GM12878 (cell line): ENCODE results near the gene MYO7A. TPM values are rescaled to one million over a fixed set of nuclear protein-coding genes. Genes with fewer than 3 reads are reported as not detected.

Source experiments
- ATAC-seq: fragments of 200-7000 bp; cut with Tn5 transposase; 3 replicates; pipeline ENCODE4 v1.9.1; 2020; ENCODE audit warnings: mild to moderate bottlenecking, moderate library complexity
- BruUV-seq: library from RNA; stranded (reverse); fragments of 400-500 nt; replicated peaks from 2 replicates; lab custom pipeline; 2021; lab: Mats Ljungman, UMichigan
- CTCF ChIA-PET: fragments of 300-600 bp; sonication (Branson Sonifier 250); formaldehyde crosslinking; extraction: SDS; loops from one replicate; lab custom pipeline; 2021; ENCODE audit warnings: inconsistent platforms; lab: Yijun Ruan, JAX
- POLR2A ChIA-PET: fragments of 350-600 bp; formaldehyde crosslinking; extraction: SDS; loops from one replicate; lab custom pipeline; 2021; ENCODE audit warnings: inconsistent platforms; lab: Charles Lee
- RAD21 ChIA-PET: fragments of 300-600 bp; sonication (Branson Sonifier 250); formaldehyde crosslinking; loops from one replicate; lab custom pipeline; 2023; ENCODE audit warnings: antibody characterized with exemption; ENCODE audit not compliant: unreplicated experiment; lab: Charles Lee
- SMC1A ChIA-PET: fragments of 300-600 bp; sonication (Branson Sonifier 250); formaldehyde crosslinking; loops from one replicate; lab custom pipeline; 2023; ENCODE audit not compliant: unreplicated experiment, uncharacterized antibody; lab: Charles Lee
- DNase-seq: peaks from one replicate; pipeline ENCODE4 v3.0.0-alpha.2; 2011; ENCODE audit warnings: low read depth, low spot score
- FAIRE-seq: peaks from 3 replicates; lab custom pipeline; 2011; peaks lifted over from hg19 to GRCh38; lab: Jason Lieb, UNC
- H2AFZ ChIP-seq: 2 replicates; pipeline ENCODE4 v1.6.0; 2011; ENCODE audit warnings: low read depth, low read length, control low read depth; ENCODE audit not compliant: control insufficient read depth
- H3K27ac ChIP-seq: 2 replicates; pipeline ENCODE4 v1.5.1; 2011; ENCODE audit warnings: control low read depth; ENCODE audit not compliant: control insufficient read depth, insufficient read depth
- H3K27me3 ChIP-seq, 2 experiments: replicated peaks in 1 of 2; 2 replicates each; pipeline versions ENCODE4 v1.6.0 to v1.6.1; 2011; ENCODE audit warnings: low read length in 1 of 2; ENCODE audit not compliant: control insufficient read depth in 2 of 2, insufficient read depth in 2 of 2
- H3K36me3 ChIP-seq, 2 experiments: 2 replicates each; pipeline ENCODE4 v1.5.1; 2011; ENCODE audit warnings: low read length in 1 of 2; ENCODE audit not compliant: control insufficient read depth in 2 of 2, insufficient read depth in 2 of 2
- H3K4me1 ChIP-seq: 2 replicates; pipeline ENCODE4 v1.6.1; 2011; ENCODE audit warnings: mild to moderate bottlenecking, low read length, moderate library complexity, mixed read lengths; ENCODE audit not compliant: control insufficient read depth, insufficient read depth
- H3K4me2 ChIP-seq: 2 replicates; pipeline ENCODE4 v1.6.0; 2011; ENCODE audit warnings: control low read depth; ENCODE audit not compliant: control insufficient read depth, insufficient read depth
- H3K4me3 ChIP-seq: fragments of 200-600 bp; sonication (generic); 2 replicates; pipeline ENCODE4 v1.5.1; 2016
- H3K79me2 ChIP-seq: 2 replicates; pipeline ENCODE4 v1.6.0; 2011; ENCODE audit warnings: low read length; ENCODE audit not compliant: control insufficient read depth, insufficient read depth
- H3K9ac ChIP-seq: 2 replicates; pipeline ENCODE4 v1.8.0; 2011; ENCODE audit warnings: low read length, control low read depth, mixed read lengths; ENCODE audit not compliant: control insufficient read depth, insufficient read depth
- H3K9me3 ChIP-seq: replicated peaks from 3 replicates; pipeline ENCODE4 v1.5.1; 2011; ENCODE audit warnings: mild to moderate bottlenecking, low read length; ENCODE audit not compliant: control insufficient read depth, insufficient read depth
- H4K20me1 ChIP-seq: 2 replicates; pipeline ENCODE4 v1.6.0; 2011; ENCODE audit not compliant: control insufficient read depth, insufficient read depth
- ASH2L ChIP-seq: fragments of 300-600, 200-600 bp; sonication (generic); IDR thresholded peaks from 2 replicates; pipeline ENCODE4 v1.6.1; 2017; ENCODE audit warnings: low read depth, mild to moderate bottlenecking, borderline replicate concordance
- CEBPB ChIP-seq, 2 experiments: fragments of 150-350 bp in 1 of 2; IDR thresholded peaks; 2 replicates each; pipeline ENCODE4 v1.6.1; 2012 to 2014; ENCODE audit warnings: low read depth in 2 of 2, low read length in 2 of 2, borderline replicate concordance in 1 of 2, inconsistent platforms in 1 of 2
- EED ChIP-seq: sonication (generic); IDR thresholded peaks from 2 replicates; pipeline ENCODE4 v1.6.1; 2016; ENCODE audit warnings: antibody characterized with exemption, low read depth
- GATAD2B ChIP-seq: fragments of 450-650 bp; conservative IDR thresholded peaks from 2 replicates; pipeline ENCODE4 v1.6.1; 2017; ENCODE audit warnings: low read depth, mild to moderate bottlenecking, moderate library complexity
- JUNB ChIP-seq: IDR thresholded peaks from 2 replicates; pipeline ENCODE4 v1.6.1; 2016; ENCODE audit warnings: antibody characterized with exemption, mild to moderate bottlenecking
- KAT2A ChIP-seq: conservative IDR thresholded peaks from 2 replicates; pipeline ENCODE4 v1.6.1; 2011; ENCODE audit warnings: low read depth, low read length; ENCODE audit not compliant: control insufficient read depth
- LARP7 ChIP-seq: fragments of 450-650 bp; IDR thresholded peaks from 2 replicates; pipeline ENCODE4 v1.6.1; 2017; ENCODE audit warnings: mild to moderate bottlenecking
- MXI1 ChIP-seq: fragments of 150-350 bp; IDR thresholded peaks from 2 replicates; pipeline ENCODE4 v1.6.1; 2011; ENCODE audit warnings: low read depth, mild to moderate bottlenecking, inconsistent platforms, low read length, improper control_type of control experiment
- NFIC ChIP-seq: IDR thresholded peaks from 2 replicates; pipeline ENCODE4 v1.6.1; 2012; ENCODE audit warnings: low read depth, mild to moderate bottlenecking, inconsistent platforms, low read length, moderate library complexity
- RB1 ChIP-seq: fragments of 450-650 bp; formaldehyde crosslinking; IDR thresholded peaks from 2 replicates; pipeline ENCODE4 v1.6.1; 2017; ENCODE audit warnings: mild to moderate bottlenecking, borderline replicate concordance
- STAT1 ChIP-seq: fragments of 450-650 bp; conservative IDR thresholded peaks from 2 replicates; pipeline ENCODE4 v1.6.1; 2014; ENCODE audit warnings: antibody characterized with exemption, mild to moderate bottlenecking
- WGBS: methylation state at CpG from one replicate; pipeline ENCODE4 v1.1.6; 2016; ENCODE audit warnings: low lambda C conversion rate; ENCODE audit not compliant: insufficient replicate concordance, insufficient coverage; ENCODE audit errors: missing lambda C conversion rate; 5-methylcytosine and 5-hydroxymethylcytosine counted together
- in situ Hi-C: fragments of 300-500 bp; cut with MboI; formaldehyde crosslinking; loops from 9 replicates; pipeline ENCODE4 v1.14.3; 2018; ENCODE audit warnings: mixed read lengths
- intact Hi-C: fragments of 100-400 bp; cut with micrococcal nuclease; formaldehyde crosslinking; loops from one replicate; pipeline ENCODE4 v1.14.2; 2022; ENCODE audit not compliant: unreplicated experiment
- polyA plus RNA-seq, 11 experiments: library from polyadenylated mRNA; depleted of rRNA in 4 of 11; unstranded in 6 of 11; stranded (reverse) in 5 of 11; fragments of >200 nt; fragmentation: Nextera tagmentation in 4 of 11; fragmentation: Illumina TruSeq in 1 of 11; extraction: Ambion mirVana in 4 of 11; extraction: Trizol in 1 of 11; gene quantifications; 1 replicate in 1 of 11; 2 replicates in 10 of 11; pipeline versions ENCODE4 v1.2.1 to v1.2.3, GENCODE V29; 2011 to 2016; ENCODE audit warnings: inconsistent platforms in 2 of 11, missing spikeins in 2 of 11, low read depth in 1 of 11
- total RNA-seq, 4 experiments: library from RNA; depleted of rRNA in 3 of 4; stranded (reverse); fragments of >200 nt in 3 of 4; fragmentation: Illumina TruSeq in 1 of 4; extraction: Trizol in 1 of 4; gene quantifications; 2 replicates each; pipeline versions ENCODE4 v1.2.1 to v1.2.3, GENCODE V29; 2013 to 2021
- TF ChIP-seq, protein P1 (sequence below): fragments of 450-650 bp; IDR thresholded peaks from 2 replicates; pipeline ENCODE4 v1.6.1; 2016; ENCODE audit warnings: mild to moderate bottlenecking
- TF ChIP-seq, protein P2 (sequence below): fragments of 450-650 bp; IDR thresholded peaks from 2 replicates; pipeline ENCODE4 v1.6.1; 2017; ENCODE audit warnings: borderline replicate concordance
- TF ChIP-seq, protein P3 (sequence below): IDR thresholded peaks from 2 replicates; pipeline ENCODE4 v1.6.1; 2012; ENCODE audit warnings: low read depth, low read length, improper control_type of control experiment

The MYO7A gene
- total and polyA plus RNA-seq, 10 of the 15 experiments (the other 5 are each of a cell fraction or from before 2014, with no cell fraction given): 0.01 to 0.21 (median 0.04) TPM; not detected in 6

DNA sequence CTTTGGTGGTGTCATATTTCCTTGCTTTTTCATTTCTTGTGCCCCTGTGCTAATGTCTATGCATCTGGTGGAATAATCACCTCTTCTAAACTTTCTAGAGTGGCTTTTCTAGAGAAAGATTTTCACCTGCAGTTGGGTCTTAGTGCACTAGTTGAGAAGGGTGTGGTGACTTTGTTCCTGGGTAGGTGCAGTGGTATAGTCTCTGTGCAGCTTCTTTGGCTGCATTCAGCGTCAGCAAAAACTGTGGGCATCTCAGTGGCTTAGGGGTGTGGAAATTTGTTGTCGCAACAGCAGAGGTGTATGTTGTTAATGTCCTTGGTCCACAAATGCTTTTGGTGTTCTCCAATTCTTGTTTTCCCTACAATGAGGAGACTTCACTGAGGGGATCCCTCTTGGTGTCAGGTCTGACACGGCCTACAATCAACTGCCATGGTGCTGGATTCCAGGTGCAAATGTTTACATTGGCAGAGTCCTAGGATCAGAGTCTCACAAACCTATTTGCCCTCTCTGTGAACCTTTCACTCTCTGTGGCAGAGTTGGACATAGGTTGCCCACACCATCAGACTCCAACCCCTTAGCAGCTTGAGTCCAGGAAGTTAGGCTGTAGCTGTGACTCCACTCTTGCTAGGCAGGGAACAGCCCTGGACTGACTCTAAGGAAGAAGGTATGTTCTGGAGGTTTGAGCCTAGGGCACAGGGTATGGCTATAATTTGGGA is 124.7 kb downstream of the MYO7A start:
- H2AFZ ChIP-seq: no peak overlapping the region
- TF ChIP-seq, protein P1, sequence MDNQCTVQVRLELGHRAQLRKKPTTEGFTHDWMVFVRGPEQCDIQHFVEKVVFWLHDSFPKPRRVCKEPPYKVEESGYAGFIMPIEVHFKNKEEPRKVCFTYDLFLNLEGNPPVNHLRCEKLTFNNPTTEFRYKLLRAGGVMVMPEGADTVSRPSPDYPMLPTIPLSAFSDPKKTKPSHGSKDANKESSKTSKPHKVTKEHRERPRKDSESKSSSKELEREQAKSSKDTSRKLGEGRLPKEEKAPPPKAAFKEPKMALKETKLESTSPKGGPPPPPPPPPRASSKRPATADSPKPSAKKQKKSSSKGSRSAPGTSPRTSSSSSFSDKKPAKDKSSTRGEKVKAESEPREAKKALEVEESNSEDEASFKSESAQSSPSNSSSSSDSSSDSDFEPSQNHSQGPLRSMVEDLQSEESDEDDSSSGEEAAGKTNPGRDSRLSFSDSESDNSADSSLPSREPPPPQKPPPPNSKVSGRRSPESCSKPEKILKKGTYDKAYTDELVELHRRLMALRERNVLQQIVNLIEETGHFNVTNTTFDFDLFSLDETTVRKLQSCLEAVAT: no peak
- TF ChIP-seq CEBPB (IDR thresholded peaks at IDR 0.05; ENCODE audit: borderline replicate concordance in 1 of 2, low read depth in 2 of 2, low read length in 2 of 2) (no peak), MXI1 (no peak), GATAD2B (no peak), NFIC (no peak), ASH2L (no peak), STAT1 (no peak), LARP7 (no peak), KAT2A (no peak), EED (no peak), RB1 (no peak), JUNB (no peak)
- TF ChIP-seq, protein P2, sequence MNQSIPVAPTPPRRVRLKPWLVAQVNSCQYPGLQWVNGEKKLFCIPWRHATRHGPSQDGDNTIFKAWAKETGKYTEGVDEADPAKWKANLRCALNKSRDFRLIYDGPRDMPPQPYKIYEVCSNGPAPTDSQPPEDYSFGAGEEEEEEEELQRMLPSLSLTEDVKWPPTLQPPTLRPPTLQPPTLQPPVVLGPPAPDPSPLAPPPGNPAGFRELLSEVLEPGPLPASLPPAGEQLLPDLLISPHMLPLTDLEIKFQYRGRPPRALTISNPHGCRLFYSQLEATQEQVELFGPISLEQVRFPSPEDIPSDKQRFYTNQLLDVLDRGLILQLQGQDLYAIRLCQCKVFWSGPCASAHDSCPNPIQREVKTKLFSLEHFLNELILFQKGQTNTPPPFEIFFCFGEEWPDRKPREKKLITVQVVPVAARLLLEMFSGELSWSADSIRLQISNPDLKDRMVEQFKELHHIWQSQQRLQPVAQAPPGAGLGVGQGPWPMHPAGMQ: no peak
- TF ChIP-seq, protein P3, sequence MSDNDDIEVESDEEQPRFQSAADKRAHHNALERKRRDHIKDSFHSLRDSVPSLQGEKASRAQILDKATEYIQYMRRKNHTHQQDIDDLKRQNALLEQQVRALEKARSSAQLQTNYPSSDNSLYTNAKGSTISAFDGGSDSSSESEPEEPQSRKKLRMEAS: no peak
- ChIA-PET CTCF (no interaction called here), RAD21 (no interaction called here), SMC1A (no interaction called here), POLR2A (no interaction called here)
- no peaks in the 10 kb centered on the region for H3K4me1 ChIP-seq
- no peaks in the 10 kb centered on the region for H3K36me3 ChIP-seq
- FAIRE-seq (no peak), DNase-seq (no peak), ATAC-seq (no peak)
- no peaks in the 10 kb centered on the region for H3K79me2 ChIP-seq
- H3K4me3 ChIP-seq: no peak overlapping the region
- no peaks in the 10 kb centered on the region for H3K9me3 ChIP-seq
- no peak overlapping the region for H3K27ac ChIP-seq
- no peak overlapping the region for H3K9ac ChIP-seq
- no peaks in the 10 kb centered on the region for H4K20me1 ChIP-seq
- 29% methylated on average over 3 of the region's 3 CpGs for WGBS
- H3K27me3 ChIP-seq: no peaks in the 10 kb centered on the region
- intact Hi-C loops: no loop called here
- BruUV-seq: no TSS peak
- in situ Hi-C loops: no loop called here
- H3K4me2 ChIP-seq: no peak overlapping the region
